Tibial artery (tissue), 4 donors: ENCODE results near the gene FRS2.

ENCODE experiments used
- DNase-seq, 2 donors: peaks; one replicate each; pipeline ENCODE4 v3.0.0-alpha.2; 2019
- H3K27ac ChIP-seq, 2 donors: fragments of 200-600 bp; sonication (generic) in 1 of 2; 1 replicate in 1 of 2; 2 replicates in 1 of 2; pipeline ENCODE4 v1.5.1; 2018 to 2019; ENCODE audit warnings: mild to moderate bottlenecking in 1 of 2
- H3K27me3 ChIP-seq, 2 donors: fragments of 200-600 bp; sonication (generic) in 1 of 2; one replicate each; pipeline versions ENCODE4 v1.5.1 to v1.6.0; 2016 to 2019
- H3K36me3 ChIP-seq, 3 donors: fragments of 200-600 bp; sonication (generic) in 2 of 3; one replicate each; pipeline ENCODE4 v1.5.1; 2016 to 2019; ENCODE audit warnings: mild to moderate bottlenecking in 2 of 3
- H3K4me1 ChIP-seq, 4 donors: fragments of 200-600 bp; sonication (generic) in 2 of 4; 1 replicate in 3 of 4; 2 replicates in 1 of 4; pipeline ENCODE4 v1.5.1; 2016 to 2019
- H3K4me3 ChIP-seq, 2 donors: fragments of 200-600 bp; sonication (generic) in 1 of 2; 1 replicate in 1 of 2; 2 replicates in 1 of 2; pipeline ENCODE4 v1.5.1; 2018 to 2019; ENCODE audit warnings: mild to moderate bottlenecking in 2 of 2
- H3K9me3 ChIP-seq, 3 donors: fragments of 200-600 bp; sonication (generic) in 1 of 3; one replicate each; pipeline ENCODE4 v1.5.1; 2016 to 2019
- CTCF ChIP-seq, 2 experiments: fragments of 200-600 bp in 1 of 2; fragments of 450-650 bp in 1 of 2; IDR thresholded peaks; one replicate each; pipeline ENCODE4 v1.5.1; 2017 to 2019; ENCODE audit warnings: antibody characterized with exemption in 2 of 2, mild to moderate bottlenecking in 1 of 2, moderate library complexity in 1 of 2
- intact Hi-C: fragments of 100-400 bp; cut with DNase I; formaldehyde crosslinking; loops from one replicate; pipeline ENCODE4 v1.15.0; 2023; ENCODE audit warnings: low total_unique reads

FRS2 gene

GRCh38 chr12:69508091-69508490 lies 37.9 kb downstream of the FRS2 start:
- Histone ChIP-seq H3K27ac (no peak overlapping the region), H3K4me1 (peaks cover 0 to 87% (median 15%) of the 10 kb centered on the region in 4 donors), H3K4me3 (no peak overlapping the region), H3K27me3 (no peaks in the 10 kb centered on the region), H3K36me3 (no peaks in the 10 kb centered on the region), H3K9me3 (no peaks in the 10 kb centered on the region)
- no peak for TF ChIP-seq CTCF (IDR thresholded peaks at IDR 0.05)
- intact Hi-C loops: no loop called here
- DNase-seq: no peak

GRCh38 chr12:69508621-69509020 lies 38.4 kb downstream of the FRS2 start:
- no peak for TF ChIP-seq CTCF (IDR thresholded peaks at IDR 0.05)
- H3K4me1 ChIP-seq: peaks cover 0 to 89% (median 13%) of the 10 kb centered on the region in 4 donors
- H3K9me3 ChIP-seq: no peaks in the 10 kb centered on the region
- H3K27me3 ChIP-seq: no peaks in the 10 kb centered on the region
- H3K36me3 ChIP-seq: no peaks in the 10 kb centered on the region
- H3K27ac ChIP-seq: no peak overlapping the region
- intact Hi-C loops: no loop called here
- DNase-seq: no peak
- H3K4me3 ChIP-seq: no peak overlapping the region

- H3K27ac ChIP-seq: no peak overlapping the region
These were observed 39.1 kb downstream of the FRS2 start for GRCh38 chr12:69509308-69509736.

GRCh38 chr12:69509904-69510827 lies 40.0 kb downstream of the FRS2 start:
- peaks cover 0 to 98% (median 18%) of the 10 kb centered on the region in 4 donors for H3K4me1 ChIP-seq
- TF ChIP-seq CTCF (IDR thresholded peaks at IDR 0.05): no peak
- H3K9me3 ChIP-seq: no peaks in the 10 kb centered on the region
- H3K36me3 ChIP-seq: no peaks in the 10 kb centered on the region
- H3K4me3 ChIP-seq: no peak overlapping the region
- no peaks in the 10 kb centered on the region for H3K27me3 ChIP-seq
- no peak overlapping the region for H3K27ac ChIP-seq
- no peak for DNase-seq
- intact Hi-C loops: no loop called here

More at GRCh38 chr12:69509308-69509736, 39.1 kb downstream of the FRS2 start:
- no peak for TF ChIP-seq CTCF (IDR thresholded peaks at IDR 0.05)
- no peak for DNase-seq
- intact Hi-C loops: no loop called here
- H3K36me3 ChIP-seq: no peaks in the 10 kb centered on the region
- H3K27me3 ChIP-seq: no peaks in the 10 kb centered on the region
- no peaks in the 10 kb centered on the region for H3K9me3 ChIP-seq
- H3K4me1 ChIP-seq: peaks cover 0 to 96% (median 15%) of the 10 kb centered on the region in 4 donors
- no peak overlapping the region for H3K4me3 ChIP-seq

- H3K4me1 ChIP-seq: peaks cover 0 to 98% (median 18%) of the 10 kb centered on the region in 4 donors
- TF ChIP-seq CTCF (IDR thresholded peaks at IDR 0.05): no peak
- H3K4me3 ChIP-seq: no peak overlapping the region
- H3K9me3 ChIP-seq: no peaks in the 10 kb centered on the region
- H3K36me3 ChIP-seq: no peaks in the 10 kb centered on the region
- no peaks in the 10 kb centered on the region for H3K27me3 ChIP-seq
- intact Hi-C loops: no loop called here
- DNase-seq: no peak
- no peak overlapping the region for H3K27ac ChIP-seq
These were observed 40.8 kb downstream of the FRS2 start for GRCh38 chr12:69511016-69511415.
